NCI-H2081 treated with DMSO at 0.1 percent for 48 hours (cell line): ENCODE data around the gene TUBB2B.

Experiments used
- DNase-seq: peaks from one replicate; lab custom pipeline; 2025; lab: John Stamatoyannopoulos, UW

The TUBB2B gene

DNA sequence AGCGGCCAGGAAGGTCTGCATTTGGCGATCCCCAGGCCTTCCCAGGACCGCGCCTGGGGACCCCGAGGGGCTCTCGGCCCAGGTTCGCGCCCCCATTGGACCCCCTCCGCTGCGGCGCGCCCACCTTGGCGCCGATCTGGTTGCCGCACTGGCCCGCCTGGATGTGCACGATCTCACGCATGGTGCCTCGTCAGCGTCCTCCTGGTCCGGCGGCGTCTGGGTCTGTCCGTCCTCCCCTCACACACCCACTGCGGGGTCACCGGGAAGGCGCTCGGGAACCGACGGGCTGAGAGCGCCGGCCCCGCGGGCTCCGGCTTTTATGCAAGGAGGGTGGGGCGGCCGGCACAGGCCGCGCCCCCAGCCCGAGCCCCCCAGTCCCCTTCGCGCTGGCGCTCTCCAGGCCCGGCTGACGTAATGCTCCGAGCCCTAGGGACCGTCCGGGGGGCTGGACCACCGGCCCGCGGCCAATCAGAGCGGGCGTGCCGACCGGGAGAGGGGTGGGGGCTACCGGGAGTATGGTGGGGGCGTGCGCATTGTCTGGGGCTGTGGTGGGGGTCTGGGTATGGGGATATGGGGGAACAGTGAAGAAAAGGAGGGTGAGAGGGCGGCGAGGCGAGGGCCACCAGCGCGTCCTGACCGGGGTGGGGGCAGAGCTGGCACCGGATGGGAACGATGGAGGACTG lies at the start of gene TUBB2B:
TUBB2B (minus strand) TSS at position 291 of the 683 bp plus-strand sequence; CDS start at position 181, 110 bp downstream.
- DNase-seq: peak; percentile 63

DNA sequence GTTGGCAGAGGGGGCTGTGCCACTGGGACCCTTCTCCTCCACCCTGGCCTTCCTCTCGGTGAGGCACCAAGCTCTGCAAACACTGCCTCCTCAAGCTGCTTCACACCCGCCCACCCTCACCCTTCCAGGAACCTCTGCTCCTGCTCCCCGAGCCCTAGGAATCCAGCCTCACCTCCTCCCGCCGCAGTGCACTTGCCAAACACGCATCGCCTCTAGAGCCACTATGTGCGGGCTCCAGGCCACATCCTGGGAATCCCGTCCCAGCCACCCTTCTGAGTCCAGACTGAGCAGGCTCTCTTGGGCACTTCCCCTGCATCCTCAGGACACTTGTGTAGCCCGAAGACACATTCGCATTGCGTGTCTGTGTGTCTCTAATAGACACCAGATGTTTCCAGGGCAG lies 49.8 kb upstream of the TUBB2B start:
- DNase-seq: no peak

DNA sequence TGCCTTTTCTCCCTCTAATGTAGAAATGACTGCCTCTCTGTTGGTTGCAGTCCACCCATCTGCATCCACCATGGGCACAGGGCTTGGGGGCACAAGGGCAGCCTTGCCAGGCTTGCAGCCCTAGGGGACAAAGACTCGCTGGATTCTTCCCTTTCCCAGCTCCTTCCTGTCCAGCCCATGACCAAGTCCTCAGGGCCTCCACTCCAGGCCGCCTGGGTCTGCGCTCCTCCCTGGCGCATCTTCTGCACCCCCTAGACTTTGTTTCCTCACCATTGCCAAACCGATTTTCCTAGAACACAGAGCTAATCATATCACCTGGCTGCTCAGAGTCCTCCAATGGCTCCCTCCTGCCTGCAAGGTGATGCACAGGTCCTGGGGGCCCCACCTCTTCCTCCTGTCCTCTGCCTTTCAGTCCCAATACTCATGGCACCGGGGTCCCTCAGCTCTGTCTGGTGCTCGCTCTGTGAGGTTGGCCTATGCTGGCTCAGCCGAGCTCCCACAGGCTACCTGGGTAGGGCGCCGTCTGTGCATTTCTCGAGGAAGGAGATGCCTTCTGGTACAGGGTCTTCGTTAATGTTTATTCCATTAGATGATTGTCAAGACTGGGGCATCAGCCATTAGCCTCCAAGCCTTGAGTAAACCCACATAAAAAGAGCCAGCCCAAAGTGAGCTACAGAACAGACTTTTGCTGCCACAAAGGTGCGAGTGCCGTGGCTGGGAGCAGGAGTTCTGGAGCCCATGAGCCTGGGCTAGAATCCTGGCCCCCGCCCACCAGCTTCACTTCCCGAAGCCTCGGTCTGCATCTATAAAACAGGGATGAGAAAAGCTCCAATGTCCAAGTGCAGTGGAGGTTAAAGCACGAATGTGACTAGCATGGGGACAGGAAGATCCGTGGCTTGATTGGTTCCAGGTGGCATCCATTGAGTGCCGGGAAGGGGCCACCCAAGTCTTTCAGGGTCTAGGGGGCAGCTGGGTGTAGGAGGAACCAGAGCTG lies 49.0 kb upstream of the TUBB2B start:
- DNase-seq: no peak

DNA sequence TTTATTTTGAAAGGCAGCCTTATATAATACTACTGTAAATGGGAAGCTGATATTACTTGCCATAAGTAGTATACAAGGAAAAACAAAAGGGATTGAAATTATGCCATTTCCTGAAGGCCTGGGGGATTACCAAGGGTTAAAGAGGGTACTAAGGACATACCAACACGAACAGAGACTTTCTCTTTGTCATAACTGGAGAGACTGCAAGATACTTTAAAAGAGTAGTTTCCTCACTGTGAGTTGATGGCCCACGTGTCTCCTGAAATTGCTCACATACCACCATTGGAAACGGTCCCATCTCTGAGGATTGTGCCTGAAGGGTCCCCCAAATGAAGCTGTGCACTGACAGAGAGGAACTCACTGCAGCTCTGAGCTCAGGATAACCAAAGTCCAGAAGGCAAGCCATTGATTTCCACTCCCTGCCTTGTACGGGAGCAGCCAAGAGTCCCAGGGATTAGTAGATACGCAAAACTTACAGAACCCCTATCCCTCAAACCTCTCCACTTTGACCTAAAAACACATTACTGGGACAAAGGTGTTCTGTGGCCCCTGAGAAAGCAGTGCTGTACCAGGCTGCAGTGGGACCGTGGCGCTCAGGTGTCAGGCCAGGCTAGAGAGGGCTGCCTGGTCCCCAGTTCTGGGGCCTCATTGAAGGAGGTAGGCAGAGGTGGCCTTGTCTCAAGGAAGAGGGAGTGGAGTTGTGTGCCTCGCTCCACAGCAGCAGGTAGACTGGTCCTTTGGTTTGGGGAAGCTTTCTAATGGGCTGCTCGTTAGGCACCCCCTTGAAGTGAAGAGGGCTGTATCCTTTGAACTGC lies 46.5 kb upstream of the TUBB2B start:
- no peak for DNase-seq

DNA sequence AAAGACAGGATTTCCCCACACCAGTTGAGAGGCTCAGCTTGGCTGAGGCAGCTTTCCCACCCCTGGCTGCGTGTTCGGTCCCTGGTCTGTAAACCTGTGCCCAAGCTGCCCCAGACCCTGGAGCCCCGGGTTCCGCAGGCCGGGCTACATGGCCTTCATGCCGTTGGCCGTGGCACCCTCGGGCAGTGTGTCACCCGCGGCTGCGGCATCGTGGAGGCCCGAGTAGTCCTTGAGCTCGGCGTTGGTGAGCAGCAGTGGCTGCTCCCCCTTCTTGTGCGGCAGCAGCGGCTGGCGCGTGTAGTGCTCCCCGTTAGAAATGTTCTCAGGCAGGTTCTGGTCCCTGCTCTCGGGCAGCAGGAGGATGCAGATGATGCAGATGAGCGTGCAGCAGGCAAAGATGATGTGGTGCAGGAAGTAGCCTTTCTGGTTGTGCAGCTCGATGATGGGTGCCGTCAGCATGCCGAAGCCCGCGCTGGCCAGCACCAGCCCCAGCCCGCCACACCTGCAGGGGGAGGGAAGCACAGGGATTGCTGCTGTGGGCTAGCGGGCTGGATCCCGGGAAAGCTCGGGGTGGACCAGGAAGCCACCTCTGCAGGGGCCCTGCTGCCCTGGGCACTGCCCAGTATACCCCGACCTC lies 45.6 kb upstream of the TUBB2B start:
- no peak for DNase-seq

DNA sequence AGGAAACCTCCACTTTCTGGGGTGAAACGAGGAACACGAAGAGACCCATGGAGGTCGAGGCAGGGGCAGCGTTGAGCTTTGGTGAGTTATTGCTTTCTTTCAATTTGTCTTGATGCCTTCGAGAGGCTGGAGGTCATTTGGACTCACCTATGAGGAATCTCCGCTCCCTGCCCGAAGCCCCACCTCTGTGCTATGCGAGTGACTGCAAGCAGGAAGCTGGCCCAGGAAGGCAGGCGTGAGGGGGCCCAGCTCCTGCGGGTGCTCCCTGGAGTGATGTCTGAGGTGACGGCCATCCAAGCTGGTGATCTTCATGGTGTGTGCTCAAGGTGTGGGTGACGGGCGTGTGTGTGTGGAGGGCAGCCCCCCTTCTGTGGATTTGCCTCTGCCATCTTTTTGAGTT lies 44.3 kb upstream of the TUBB2B start:
- no peak for DNase-seq

DNA sequence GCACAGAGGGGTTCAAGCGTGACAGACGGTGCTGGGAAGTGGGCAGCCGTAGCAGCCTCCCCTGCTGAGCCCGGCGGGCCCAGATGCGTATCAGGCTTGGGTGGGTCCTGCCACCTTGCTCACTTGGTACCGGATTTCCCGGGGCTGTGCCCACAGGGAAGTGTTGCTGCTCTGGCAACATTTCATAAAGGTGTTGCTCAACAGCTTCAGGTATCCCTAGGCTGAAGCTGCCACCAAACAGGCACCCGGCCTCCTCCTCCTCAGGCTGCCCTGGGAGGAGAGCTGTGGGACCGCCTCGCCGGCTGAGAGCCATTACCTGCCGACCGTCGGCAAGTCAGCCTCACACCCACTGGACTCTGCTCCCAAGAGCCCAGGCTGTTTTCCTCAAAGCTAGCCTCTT lies 42.8 kb upstream of the TUBB2B start:
- no peak for DNase-seq

DNA sequence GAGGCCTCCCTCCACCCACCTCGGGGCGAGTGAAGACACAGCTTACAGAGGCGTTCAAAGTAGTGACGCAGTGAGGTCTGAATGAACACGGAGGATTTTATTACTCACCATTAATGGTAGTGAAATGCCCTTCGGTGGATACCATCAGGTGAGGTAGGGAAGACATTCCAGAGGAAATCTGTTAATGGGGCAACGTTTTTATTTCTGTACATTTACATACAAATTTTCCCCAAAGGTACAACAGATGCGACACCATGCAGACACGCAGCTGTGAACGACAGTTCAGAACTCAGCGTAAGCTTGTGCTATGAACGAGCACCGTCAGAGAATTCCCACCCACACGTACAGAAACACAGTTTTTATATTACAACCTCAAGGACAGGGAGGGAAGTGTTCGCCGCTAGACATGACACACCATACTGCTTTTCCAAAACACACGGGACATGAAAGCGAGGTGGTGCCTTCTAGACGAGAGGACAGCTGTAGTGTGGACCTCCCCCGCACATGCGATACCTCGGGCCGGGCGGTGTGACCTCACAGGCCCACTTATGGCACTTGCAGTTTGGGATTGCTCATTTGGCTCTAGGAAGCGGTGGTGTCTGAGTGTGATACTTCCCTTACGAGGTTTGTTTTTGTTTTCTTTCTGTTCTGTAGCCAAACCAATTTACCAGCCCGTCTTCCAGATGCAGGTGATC lies 42.0 kb upstream of the TUBB2B start:
- no peak for DNase-seq

DNA sequence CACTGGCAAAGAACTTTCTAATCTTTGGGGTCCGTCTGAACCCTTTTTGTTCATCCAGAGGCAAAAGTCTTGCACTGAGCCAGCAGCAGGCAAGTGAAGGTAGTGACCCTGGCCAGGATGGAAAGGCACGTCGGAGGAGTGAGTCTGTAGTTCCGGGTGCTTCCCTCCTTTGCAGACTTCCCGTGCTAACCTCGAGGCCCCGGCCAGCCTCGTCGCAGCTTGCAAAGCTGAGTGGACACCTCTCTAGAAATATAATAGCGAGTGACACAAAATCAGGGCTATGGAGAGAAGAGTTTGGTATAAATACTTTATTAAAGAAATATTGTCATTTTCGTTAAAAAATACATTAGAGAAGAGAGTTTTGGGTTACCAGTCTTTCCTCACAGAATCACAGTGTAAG lies 41.2 kb upstream of the TUBB2B start:
- DNase-seq: no peak

DNA sequence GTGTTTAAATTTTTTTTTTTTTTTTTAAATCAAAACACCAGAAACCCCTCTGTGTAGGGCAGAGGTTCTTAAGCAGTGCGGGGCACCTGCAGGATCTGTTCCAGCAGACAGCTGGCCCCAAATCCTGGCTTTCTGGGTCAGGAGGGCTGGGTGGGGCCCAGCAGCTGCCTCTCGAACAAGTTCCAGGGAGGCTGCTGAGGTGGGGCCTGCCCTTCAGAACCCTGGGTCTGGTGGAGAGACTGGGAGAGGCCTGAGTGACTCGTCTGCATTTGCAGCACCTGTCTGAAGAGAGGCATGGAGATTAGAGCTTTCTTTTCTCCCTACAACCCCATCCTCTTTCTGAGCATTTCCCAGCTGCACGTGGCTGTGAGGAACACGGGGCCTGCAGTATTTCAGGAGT lies 39.7 kb upstream of the TUBB2B start:
- no peak for DNase-seq

DNA sequence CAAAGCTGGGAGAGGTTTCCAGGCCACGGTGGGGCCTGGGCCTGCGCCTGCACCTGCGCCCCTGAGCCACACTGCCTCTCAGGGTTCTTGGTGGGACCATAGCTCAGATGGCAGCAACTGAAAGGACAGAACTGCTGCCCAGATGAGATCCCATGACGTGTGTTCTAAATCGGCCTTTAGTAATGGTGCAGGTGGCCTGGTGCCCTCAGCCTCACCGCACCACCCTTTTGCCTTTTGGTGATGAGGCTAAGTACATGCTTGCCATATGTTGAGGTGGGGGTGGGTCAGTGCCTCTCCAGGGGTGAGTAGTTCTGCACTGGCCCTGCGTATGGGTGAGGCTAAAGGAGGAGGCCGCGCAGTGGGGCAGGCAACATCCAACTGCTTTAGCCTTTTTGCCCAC lies 38.7 kb upstream of the TUBB2B start:
- DNase-seq: no peak

DNA sequence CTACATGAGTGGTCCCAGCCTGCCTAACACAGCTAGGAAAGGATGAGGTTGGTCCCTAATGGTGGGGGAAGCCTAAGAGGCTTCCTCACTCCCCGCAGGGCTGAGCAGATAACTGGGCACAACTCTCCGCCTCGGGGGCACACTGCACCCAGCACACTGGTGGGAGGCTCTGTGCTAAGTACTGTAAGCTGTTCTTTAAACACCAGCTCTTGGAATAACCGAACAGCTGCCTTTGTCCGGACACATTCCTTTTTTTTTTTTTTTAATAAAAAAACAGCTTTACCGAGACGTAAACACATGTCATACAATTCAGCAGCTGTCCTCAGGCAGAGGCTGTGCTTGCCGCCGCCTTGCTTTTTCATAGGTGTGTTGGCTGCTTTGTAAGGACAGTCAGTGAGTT lies 38.2 kb upstream of the TUBB2B start:
- DNase-seq: no peak

DNA sequence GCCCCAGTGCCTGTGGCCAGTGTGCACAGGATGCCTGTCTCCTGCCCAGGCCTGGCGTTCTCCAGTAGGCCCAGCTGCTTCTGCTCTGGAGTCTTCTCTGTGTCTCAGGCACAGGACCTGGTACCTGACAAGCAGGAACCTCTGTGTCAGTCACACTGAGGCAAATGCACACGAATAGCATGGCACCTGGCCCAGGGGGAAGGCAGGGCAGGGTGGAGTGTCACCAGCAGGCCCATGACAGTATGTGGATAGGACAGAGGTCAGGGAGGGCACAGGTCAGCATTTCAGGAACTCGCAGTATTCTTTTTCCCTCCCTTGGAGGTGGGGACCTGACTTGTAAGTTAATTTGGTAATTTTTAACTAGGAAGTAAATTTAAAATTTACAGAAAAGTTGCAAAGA lies 36.9 kb upstream of the TUBB2B start:
- DNase-seq: no peak

DNA sequence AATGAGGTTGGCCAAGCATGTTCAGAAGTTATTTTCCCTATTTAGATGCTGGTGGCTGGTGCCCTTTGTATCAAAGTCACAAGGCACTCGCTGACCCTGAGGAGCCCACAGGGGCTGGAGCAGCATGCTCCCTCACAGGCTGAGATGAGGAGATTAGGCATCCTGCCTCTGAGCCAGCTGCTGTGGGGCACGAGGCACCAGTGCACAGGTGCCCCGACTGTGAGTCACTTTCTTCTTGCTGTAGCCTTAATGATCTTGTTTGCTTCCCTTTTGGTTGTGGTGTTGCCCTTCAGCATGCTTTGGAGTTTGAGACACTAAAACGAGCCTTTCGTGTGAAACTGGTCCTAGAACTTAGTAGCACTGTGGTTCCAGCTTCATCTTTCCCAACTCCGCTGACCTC lies 35.6 kb upstream of the TUBB2B start:
- no peak for DNase-seq

DNA sequence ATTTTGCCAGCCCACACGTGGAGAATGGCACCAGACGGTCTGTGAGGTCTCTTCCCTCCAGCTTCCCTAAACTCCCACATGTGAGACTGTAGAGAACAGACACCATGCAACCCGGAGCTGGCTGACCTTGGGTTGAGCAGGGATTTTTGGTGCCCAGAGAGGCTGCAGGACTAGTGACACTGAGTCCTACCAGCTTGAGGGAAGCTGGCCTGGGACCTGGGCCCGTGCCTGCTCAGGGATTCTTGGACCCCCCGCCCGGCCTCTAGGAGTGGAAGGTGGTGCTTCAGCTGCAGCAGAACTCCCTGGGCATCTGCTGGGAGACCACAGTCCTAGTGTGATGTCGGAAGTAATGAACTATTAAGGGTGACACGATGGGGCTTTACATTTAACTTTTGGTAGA lies 34.5 kb upstream of the TUBB2B start:
- no peak for DNase-seq

DNA sequence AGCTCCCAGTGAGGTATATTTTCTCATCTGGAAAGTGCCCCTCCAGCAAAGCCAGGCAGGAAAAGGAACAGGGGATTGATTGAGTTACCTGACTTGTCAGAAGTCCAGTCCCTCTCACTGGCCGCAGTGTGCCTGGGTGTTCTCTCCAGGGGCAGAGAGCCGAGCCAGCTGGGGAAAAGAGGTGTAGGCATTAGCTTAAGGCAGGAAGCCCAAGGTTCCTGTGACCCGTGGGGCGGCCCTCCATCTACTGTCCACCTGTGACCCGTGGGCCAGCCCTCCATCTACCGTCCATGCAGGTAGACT lies 34.0 kb upstream of the TUBB2B start:
- no peak for DNase-seq

DNA sequence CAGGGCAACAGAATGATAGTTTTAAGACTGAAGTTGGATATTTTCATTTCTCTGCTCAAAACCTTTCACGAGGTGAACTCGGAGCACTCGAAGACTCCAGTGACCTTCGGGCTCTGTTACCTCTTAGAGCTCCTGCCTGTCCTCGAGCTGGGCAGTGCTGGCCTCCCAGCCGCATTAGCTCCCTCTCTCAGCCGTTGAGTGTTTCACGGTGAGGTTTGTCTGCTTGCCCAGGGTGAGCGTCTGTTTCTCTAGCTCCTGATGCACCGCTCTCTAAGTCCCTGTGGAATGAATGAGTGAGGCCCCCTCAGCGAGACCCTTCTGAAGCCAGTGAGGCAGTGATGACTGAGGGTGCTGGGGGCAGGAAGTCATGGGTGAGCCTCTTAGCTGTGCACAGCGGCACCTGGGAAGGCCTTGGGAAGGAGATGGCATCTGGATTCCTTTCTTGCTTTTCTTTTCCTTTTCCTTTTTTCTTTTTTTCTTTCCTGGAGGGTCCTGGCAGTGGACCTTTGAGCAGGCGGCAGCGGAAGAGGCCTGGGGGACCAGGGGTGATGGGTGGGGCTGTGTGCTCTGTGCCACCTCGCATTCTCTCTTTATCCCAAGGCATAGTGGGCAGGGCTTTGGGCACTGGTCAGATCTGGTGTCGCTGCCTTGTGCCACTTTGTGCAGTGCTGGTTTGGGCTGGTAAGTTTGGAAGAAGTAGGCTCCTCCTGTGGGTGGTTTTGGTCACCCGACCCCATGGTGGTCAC lies 33.5 kb upstream of the TUBB2B start:
- no peak for DNase-seq

DNA sequence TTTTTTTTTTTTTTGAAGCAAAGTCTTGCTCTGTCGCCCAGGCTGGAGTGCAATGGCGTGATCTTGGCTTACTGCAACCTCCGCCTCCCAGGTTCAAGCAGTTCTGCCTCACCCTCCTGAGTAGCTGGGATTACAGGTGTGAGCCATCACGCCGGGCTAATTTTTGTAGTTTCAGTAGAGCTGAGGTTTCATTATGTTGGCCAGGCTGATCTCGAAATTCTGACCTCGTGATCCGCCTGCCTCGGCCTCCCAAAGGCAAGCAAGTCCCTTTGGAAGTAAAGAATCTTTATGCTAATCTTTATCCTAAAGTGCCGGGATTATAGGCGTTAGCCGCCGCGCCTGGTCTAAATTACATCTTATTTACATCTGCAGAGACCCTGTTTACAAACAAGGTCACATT lies 32.8 kb upstream of the TUBB2B start:
- no peak for DNase-seq

DNA sequence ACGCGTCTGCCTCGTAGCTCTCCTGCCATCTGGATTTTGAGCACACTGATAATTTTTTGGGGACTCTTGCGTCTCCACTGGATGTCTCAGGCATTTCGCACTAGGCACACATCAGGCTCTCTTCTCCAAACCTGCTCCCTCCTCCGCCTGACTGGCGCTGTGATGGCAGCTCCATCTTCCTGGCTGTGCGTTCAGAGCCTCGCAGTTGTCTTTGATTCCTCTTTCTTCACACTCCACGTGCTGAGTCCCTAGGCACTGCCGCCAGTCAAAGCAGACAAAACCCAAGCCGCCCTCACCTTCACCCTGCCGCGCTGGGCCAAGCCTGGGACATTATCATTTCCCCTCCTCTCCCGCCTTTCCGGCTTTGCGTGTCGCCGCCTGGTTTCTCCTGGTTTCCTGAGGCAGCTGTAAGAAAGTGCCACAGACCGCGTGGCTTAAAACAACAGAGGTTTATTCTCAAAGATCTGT lies 32.1 kb upstream of the TUBB2B start:
- no peak for DNase-seq

DNA sequence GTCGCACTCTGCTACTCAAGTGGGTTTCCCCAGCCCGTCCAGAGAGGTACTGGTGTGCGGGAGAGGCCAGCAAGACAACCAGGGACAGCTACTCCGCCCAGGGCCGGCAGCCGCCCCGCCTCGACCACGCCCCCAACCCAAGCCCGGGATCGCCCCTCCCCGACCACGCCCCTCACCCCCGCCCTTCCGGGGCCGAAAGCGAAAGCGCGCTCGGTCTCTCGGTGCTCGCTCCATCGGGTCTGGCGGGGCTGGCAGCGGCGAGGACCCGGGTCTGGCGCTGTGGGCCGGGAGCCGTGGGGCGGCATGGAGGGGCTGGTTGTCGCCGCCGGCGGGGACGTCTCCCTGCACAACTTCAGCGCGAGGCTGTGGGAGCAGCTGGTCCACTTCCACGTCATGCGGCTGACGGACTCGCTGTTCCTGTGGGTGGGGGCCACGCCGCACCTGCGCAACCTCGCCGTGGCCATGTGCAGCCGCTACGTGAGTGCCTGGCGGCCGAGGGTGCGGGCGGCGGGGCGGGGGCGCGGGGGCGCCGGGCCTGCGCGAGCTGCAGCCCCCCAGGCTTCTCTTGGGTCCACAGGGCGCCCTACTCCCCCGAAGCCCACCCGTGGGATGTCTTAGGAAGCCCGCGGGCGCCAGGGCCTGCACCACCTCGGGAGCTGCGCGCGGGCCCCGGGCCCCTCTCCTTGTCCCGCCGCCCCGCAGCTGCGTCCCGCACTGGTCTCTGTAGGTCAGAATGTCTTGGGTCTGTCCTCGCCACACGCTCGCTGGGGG lies 31.5 kb upstream of the TUBB2B start, which contains the start of gene PSMG4:
PSMG4 (plus strand) TSS at position 228 of the 771 bp plus-strand sequence; CDS start at position 304, 76 bp downstream.
- DNase-seq: peak; percentile 25
